HG03378 (cell line): Measurements from ENCODE around the gene ITGB2.
A peak's percentile ranks its signal among the peaks of the same experiment; 100 is the strongest.
"Not testable (repeated sequence)": the region's sequence is repeated elsewhere in the genome, so short reads cannot be mapped to it uniquely, and the experiment has no call there.

Experiments
- ATAC-seq: cut with Tn5 transposase; IDR thresholded peaks from one replicate; pipeline ENCODE4 v1.9.1; 2021; ENCODE audit warnings: mild to moderate bottlenecking, moderate library complexity; ENCODE audit not compliant: unreplicated experiment

ITGB2 gene

DNA sequence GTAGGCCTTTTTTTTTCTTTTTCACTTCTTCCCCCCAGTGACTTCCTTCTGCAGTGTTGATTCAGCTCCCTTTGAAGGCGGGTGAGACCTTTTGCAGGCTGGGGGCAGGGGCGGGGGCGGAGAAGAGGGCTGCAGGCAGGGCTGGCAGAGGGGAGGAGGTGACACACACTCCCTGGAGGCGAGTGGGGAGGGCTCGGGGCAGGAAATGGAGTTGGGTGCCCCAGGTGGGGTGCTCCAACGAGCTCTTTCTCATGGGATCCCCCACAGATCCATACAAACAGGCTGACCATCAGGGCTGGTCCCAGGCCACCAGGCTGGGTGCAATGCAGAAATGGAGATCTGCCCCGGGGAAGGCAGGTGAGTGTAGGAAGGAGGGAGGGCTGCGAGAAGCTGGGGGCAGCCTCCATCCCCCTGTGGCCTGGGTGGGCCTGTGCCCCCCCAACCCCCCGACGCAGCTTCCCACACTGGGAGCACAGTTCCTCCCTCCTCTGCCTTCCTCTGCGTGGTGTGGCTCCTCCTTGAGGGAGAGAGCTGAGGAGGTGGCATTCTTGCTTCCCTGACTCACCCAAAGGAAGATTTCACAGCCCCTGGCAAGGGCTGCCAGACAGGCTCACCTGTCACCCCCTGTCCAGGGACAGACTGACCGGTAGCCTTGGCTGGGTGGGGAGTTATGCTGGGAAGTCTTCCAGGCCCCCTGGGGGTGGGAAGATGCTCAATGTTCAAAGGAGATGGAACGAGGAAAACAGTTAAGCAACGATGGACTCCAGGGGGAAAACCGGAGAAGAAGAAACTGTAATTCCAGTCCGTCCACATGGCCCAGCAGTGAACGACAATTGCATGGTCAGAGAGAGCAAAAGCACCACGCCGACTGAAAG, 7.1 kb upstream of the ITGB2 start:
- ATAC-seq = no peak

DNA sequence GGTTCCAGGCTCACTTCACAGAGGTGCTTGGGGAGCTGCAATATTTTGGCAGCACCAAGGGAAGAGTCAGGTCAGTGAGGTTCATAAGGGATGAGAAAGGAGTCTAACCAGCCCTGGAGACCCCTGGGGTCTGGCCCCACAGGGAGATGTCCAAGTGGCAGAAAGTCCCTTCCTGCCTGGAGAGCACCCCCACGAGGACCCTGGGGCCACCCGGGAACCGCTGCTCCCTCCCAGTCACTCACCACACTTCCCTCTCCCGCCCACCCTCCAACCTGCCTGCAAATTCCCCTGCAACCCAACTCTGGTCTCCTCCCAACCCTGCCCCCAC, 6.5 kb upstream of the ITGB2 start:
- no peak for ATAC-seq

DNA sequence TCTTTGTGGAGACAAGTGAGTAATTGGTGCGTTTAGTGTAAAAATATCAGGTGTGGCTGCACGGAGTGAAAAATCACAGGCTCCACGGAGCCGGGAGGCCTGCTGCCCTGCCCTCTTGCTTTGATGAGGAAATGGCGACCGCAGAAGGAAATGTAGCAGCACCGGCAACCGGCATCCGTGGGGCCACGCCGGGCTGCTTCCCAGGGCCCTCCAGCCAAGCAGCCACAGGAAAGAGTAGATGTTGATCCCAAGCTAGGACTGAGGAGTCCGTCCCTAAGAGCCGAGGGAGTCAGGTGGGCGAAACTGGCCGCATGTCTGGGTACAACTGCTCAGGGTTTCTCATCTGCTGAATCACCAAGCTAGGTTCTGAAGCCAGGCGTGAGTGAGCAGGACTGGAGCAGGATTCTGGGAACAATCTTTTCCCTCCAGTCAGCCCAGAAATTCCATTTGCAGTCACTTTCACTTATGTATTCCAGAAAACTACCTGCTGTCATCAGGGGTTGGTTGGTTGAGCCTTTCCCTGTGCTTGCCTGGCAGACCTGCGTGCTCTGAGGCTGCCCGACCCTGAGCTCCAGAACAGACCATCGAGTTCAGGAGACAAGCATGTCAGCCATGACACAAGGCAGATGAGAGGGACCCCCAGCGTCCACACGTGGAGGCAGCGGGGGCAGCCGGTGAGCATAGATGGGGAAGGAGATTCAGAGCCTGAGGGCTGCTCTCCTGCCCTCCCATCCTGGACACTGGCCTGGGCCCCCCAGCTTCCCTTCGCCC, 5.8 kb upstream of the ITGB2 start:
- no peak for ATAC-seq

DNA sequence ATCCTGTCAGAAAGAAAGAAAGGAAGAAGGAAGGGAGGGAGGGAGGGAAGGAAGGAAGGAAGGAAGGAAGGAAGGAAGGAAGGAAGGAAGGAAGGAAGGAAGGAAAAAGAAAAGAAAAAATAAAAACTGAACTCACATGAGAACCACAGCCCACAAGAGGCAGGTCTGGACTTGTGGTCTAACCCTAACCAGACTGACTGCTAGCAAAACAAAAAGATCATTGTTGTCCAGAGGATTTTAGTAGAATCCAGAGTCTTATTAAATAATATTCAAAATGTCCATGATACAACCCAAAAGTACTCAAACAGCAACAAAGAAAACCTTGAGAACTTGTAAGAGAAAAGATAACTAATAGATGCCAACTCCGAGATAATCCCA, 4.7 kb upstream of the ITGB2 start:
- ATAC-seq = no peak

DNA sequence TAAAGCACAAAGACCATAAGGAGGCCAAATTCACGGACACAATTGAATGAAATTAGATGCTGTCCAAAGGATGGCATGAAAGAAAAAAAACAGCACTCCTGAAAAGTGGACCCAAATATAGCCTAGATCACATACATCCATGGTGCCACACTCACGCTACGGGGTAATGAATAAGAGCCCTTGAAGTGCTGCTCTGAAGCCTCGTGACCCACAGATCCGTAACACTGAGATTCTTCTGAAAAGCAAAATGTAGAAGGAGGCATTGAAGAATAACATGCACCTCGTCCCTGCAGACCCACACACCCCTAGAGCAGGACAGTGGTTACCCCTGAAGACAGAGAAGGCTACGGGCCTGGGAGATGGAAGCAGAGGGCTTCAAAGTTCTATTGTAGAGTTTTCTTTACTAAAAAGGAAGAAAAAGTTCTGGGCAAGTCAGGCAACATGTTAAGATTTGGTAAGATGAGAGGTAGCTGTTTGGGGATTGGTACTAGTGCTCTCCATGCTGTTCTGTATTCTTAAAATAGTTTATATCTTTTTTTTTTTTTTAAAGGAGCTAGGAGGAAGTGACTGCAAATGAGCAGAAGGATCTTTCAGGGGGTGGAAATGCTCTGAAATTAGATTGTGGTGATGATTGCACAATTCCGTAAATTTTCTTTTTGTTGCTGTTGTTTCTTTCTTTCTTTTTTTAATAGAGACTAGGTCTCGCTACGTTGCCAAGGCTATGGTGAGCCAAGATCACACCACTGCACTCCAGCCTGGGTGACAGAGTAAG, 4.1 kb upstream of the ITGB2 start:
- ATAC-seq = no peak

- ATAC-seq = no peak
These were observed 2.9 kb upstream of the ITGB2 start for GRCh38 chr21:44923480-44924084.

DNA sequence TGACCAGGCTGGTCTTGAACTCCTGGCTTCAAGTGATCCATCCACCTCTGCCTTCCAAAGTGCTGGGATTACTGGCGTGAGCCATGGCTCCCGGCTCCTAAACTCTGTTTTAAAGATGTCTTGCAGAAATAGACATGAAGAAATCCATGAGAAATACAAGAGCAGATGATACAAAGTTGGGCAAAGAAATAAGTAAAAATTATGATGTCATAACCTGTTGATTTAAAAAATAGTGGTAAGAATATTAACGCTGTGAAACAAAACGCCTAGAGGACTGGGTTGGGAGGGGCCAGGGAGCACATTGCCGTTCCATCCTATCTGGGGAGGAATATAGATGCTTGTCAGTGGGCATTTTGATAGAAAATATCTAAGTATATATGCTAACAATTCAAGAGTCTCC, 1.2 kb upstream of the ITGB2 start:
- ATAC-seq = no peak

- ATAC-seq = peak; percentile 4
These were observed 596 bp downstream of the ITGB2 start for GRCh38 chr21:44919913-44920693.

- ATAC-seq = no peak
These were observed 1.4 kb downstream of the ITGB2 start for GRCh38 chr21:44919111-44919912.

- no peak for ATAC-seq
These were observed 2.1 kb downstream of the ITGB2 start for GRCh38 chr21:44918581-44919033.

- ATAC-seq = no peak
These were observed 2.6 kb downstream of the ITGB2 start for GRCh38 chr21:44918107-44918470.

DNA sequence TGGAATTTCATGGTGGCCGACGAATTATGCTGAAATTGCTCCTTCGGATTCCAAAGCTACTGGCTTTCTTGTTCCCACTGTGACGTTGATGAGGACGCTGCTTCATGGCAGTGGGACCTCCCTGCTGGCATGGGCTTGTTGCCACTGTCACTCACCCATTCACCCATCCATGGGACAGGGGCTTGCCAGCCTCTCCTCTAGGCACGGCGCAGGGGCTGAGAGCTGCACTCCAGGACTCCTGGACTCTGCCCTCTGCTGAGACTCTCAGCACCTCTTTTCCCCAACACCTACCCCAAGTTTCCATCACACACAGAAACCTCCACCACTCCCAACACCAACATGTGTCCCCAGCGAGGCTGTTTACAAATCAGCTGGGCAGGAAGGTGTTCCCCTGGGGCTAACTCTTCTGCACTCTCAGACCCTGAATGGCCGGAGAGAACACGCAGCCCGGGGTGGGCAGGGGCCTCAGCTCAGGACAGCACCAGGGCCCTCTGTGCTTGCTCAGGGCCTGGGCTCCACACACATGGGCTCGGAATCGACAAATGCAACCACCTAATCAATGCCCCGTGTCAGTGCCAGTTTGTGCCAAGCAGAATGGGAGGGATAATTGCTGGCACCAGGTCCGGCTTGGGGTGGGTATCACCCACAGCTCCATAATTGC, 3.1 kb downstream of the ITGB2 start:
- no peak for ATAC-seq

DNA sequence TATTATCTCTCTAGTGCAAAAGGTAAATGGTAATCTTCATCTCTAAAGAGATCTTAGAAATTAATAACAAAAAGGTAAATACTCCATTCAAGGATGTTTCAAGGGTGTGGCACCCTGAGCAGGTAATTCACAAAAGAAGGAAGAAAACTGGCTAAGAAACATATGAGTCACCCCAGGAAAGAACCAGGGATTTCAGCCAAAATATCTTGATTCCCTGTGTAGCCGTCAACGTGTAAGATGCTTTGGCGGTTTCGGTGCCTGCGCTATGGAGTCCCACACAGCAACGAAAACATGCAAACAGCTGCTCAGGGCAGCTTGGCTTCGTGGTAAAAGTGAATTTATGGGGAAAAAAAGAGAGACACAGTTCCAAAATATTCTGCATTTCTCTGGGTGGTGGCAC, 3.7 kb downstream of the ITGB2 start:
- ATAC-seq = no peak

GRCh38 chr21:44914176-44914874, 6.4 kb downstream of the ITGB2 start:
- ATAC-seq = no peak

- no peak for ATAC-seq
These were observed 7.1 kb downstream of the ITGB2 start for GRCh38 chr21:44913425-44914175.

DNA sequence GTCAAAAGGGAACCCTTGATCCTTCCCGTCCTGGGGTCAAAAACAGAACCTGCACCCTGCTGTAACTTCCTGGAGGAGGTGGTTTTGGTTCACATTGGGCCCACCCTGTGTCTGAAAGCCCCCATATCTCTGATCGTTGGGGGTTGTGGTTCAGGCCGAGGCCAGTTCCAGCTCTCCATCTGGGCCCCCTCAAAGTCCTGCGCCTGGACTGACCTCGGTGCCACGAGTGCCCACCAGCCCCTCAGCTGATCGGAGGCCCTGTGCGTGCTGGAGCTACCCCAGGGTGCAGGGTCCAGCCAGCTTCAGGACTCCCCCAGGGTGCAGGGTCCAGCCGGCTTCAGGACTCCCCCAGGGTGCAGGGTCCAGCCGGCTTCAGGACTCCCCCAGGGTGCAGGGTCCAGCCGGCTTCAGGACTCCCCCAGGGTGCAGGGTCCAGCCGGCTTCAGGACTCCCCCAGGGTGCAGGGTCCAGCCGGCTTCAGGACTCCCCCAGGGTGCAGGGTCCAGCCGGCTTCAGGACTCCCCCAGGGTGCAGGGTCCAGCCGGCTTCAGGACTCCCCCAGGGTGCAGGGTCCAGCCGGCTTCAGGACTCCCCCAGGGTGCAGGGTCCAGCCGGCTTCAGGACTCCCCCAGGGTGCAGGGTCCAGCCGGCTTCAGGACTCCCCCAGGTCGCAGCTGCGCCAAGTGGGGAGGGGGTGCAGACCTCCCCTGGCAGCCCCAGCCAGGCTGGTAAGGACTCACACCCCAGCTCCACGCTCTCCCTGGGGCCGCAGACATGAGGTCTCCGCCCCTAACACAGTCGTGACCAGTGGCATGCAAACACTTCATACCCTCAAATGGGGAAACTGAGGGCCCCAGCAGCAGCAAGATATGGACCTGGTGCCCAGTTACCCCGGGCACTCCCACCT, 7.9 kb downstream of the ITGB2 start:
- not testable (repeated sequence) for ATAC-seq

GRCh38 chr21:44912158-44912473, 8.6 kb downstream of the ITGB2 start:
- ATAC-seq = no peak
